NK-92 treated with Interleukin-12 subunit alpha and Interleukin-12 subunit beta, amount 100 ng/mL, for 24 hours (cell line): ENCODE measurements around the gene DTNBP1.

Experiments
- DNase-seq: peaks from one replicate; lab custom pipeline; 2025; lab: John Stamatoyannopoulos, UW

Gene DTNBP1

GRCh38 chr6:15533379-15534026 is 129.3 kb downstream of the DTNBP1 start:
- no peak for DNase-seq

DNA sequence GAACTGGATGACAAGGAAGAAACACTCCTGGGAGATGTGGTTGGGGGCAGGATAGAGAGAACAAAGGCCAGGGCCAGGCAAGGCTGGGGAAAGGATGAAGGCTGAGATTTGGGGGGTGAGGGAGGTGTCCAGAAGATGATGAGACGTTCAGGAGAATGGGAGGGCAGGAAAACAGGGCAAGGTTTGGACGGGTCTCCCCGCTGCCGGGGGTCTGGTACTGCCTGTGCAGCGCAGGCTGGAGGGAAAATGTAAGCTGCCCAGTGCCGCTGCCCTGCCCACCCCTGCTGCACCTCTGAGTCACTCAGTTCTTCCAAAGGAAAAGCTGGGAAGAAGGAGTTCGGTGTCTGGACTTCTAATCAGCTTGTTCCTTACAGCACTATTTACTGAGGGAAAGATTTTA is 130.9 kb downstream of the DTNBP1 start:
- DNase-seq = no peak

DNA sequence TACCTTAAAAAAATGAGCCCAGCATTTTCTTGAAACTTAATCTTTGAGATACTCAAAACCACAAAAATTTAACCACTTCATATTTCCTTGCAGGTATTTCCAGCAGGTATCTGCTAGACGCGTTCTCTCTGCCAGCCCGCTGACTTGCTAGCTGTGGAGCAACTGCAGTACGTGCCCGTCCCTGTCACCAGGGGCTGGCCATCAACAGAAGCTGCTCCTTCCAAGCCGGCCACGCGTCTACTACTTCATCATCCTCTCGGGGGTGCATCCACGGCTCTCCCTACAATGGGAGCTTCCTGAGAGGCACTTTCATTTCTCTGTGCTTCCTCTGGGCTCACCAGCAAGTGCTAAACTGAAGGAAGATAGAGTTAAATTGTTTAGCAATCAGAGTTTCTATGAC is 132.4 kb downstream of the DTNBP1 start:
- no peak for DNase-seq

- DNase-seq = no peak
Observed at GRCh38 chr6:15528870-15529269, 134.0 kb downstream of the DTNBP1 start.

DNA sequence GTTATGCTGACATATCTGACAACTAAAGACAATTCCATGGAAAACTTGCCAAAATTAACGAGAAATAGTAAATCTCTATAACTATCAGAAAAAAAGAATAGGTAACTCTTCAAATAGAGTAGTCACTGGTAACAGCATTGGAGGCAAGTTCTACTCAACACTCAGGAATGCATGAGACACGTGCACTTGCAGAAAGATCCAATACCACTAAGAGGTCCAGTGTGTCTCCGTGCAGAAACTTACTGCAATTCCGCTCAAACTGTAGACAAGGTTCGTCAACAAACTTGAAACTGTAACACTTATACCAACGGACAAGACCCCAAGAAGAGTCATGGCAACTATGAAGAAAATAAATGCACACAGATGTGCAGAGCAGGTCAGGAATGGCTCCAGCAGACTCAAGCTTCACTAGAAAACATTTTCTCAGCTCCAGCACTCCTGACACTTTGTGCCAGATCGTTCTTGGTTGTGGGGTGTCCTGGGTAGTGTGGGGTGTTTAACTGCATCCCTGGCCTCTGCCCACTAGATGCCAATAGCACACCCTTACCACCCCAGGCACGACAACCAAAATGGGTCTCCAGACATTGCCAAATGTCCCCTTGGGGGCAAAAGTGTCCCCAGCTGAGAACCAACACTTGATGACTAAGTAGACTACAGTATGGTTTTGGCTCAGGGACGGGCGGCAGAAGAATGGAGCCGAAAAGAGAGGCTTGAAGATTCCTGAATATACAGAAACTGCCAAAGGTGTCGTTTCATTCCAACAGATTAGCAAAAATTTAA is 134.8 kb downstream of the DTNBP1 start:
- DNase-seq = no peak

GRCh38 chr6:15526212-15526701 is 136.6 kb downstream of the DTNBP1 start:
- DNase-seq = no peak

DNA sequence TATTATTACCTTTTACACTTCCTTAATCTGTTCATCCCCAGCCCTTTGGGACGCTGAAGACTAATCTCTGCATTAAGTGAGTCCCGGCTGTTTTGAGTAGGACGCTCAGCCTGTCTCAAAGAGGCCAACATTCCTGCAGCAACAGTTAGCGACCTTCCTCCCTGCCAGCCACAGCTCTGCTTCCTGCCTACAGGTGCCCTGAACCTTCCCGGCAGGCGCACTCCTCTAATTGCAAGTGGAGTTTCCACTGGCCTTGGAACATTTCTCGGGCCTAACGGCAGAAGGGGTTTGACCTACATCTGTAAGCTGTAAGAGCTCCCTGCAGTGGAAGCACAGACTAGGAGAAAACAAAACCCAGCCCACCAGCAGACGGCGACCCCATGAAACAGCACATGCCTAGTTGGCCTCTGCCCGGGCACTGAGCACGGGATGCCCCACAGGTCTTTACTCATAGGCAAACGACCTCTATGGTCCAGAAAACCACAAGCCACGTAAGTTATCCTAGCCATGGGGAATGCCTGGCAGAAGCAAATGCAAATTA is 137.9 kb downstream of the DTNBP1 start:
- DNase-seq = no peak

GRCh38 chr6:15523679-15524630 is 138.9 kb downstream of the DTNBP1 start:
- DNase-seq = no peak

DNA sequence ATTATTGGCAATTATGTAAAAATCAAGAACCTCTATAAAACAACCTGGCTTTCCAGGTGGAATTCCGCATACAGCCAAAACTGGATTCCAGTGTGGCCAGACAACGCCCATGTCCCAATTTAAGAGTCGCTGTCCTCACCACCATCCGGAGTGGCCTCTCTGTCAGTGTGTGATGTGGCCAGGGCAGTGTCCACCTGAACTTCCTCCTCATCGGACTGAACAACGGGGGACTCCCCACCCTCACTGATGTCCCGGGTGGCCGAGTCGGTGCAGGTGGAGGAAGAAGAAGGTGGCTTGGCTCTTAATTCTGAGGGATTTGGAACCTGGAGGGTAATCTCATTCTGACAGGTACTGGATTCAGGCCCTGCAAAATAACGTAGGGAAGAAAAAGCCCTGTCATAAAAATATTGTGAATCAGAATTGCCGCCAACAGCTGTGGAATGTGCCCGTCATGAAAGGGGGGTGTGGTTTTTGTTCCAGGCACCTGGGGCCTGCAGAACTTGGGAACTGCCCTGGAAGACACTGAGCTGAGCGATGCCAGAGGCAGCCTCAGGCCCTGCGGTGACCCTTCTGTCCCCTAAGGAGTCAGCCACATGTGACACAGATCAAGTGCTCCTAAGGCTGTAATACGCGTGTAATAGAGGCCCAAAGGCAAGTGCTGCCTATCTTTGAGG is 139.8 kb downstream of the DTNBP1 start:
- DNase-seq = no peak

GRCh38 chr6:15522427-15522826 is 140.4 kb downstream of the DTNBP1 start:
- DNase-seq = no peak

GRCh38 chr6:15522026-15522425 is 140.8 kb downstream of the DTNBP1 start:
- no peak for DNase-seq

- DNase-seq = no peak
Observed at GRCh38 chr6:15521582-15521981, 141.2 kb downstream of the DTNBP1 start.

GRCh38 chr6:15520626-15521203 is 142.1 kb downstream of the DTNBP1 start:
- no peak for DNase-seq

- DNase-seq = no peak
Observed at GRCh38 chr6:15519681-15520080, 143.1 kb downstream of the DTNBP1 start.

GRCh38 chr6:15518878-15519277 is 143.9 kb downstream of the DTNBP1 start:
- DNase-seq = no peak

- DNase-seq = no peak
Observed at GRCh38 chr6:15518057-15518456, 144.8 kb downstream of the DTNBP1 start.

- no peak for DNase-seq
Observed at GRCh38 chr6:15517600-15517999, 145.2 kb downstream of the DTNBP1 start.

DNA sequence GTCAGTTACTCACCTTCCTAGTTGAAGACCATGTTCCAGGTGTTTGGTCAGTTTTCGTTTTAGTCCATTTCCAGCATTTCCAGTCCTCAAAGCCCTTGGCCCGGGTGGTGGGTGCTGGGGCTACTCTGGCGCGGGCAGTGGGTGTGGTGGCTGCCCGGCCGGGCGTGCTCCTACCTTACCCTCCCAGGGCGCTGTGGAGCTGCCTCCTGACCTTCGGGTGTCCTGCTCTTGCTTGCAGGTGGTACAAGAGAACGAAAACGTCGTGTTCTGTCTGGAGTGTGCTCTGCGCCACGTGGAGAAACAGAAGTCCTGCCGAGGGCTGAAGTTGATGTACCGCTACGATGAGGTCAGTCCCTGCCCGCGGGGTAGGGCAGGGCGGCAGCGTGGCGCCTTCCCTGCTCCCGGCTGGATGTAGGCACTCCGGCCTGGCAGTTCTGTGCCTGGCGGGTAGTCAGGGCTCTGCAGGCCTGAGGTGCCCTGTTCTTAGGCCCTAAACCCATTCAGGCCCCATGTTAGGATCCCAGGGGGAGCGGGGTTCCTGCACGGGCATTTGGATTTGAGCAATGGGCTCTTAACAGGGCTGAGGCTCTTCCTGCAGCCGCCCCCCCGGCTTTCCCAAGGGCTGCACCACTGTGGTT is 145.8 kb downstream of the DTNBP1 start:
- DNase-seq = no peak

DNA sequence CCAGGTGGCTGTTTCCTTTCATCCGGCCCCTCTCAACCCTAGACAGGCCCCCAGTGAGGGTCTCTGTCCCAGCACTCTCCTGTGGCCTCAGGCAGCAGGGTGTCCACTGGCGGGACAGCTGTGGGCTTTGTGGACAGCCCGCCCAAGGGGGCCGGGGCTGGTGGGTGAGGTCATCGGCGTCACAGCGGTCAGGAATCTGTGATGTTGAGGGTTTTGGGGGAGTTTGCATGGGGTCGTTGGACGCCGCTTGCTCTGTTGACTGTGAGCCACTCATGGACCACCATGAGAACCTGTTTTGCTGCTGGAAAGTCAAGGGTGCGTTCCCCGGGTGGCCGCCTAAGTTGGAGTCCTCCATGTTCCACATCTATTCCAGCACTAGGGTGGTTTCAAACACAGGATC is 146.4 kb downstream of the DTNBP1 start:
- DNase-seq = no peak

GRCh38 chr6:15515660-15516375 is 147.0 kb downstream of the DTNBP1 start:
- no peak for DNase-seq
